IPS DF 6.9 (cell line): ENCODE results near the gene SRMS.

Experiments used
- DNase-seq: peaks from one replicate; pipeline ENCODE4 v3.0.0-alpha.2; 2013; ENCODE audit warnings: low read depth, low spot score
- H3K27ac ChIP-seq: one replicate; pipeline ENCODE4 v1.5.1; 2013; ENCODE audit warnings: low read length, control low read depth
- H3K27me3 ChIP-seq: 2 replicates; pipeline ENCODE4 v1.6.1; 2013; ENCODE audit warnings: mild to moderate bottlenecking, low read length; ENCODE audit not compliant: control insufficient read depth, insufficient read depth
- H3K36me3 ChIP-seq: 2 replicates; pipeline ENCODE4 v1.6.1; 2013; ENCODE audit warnings: low read length; ENCODE audit not compliant: control insufficient read depth, insufficient read depth
- H3K4me1 ChIP-seq: 2 replicates; pipeline ENCODE4 v1.6.1; 2013; ENCODE audit warnings: low read length; ENCODE audit not compliant: control insufficient read depth, insufficient read depth
- H3K4me3 ChIP-seq: 2 replicates; pipeline ENCODE4 v1.5.1; 2013; ENCODE audit warnings: mild to moderate bottlenecking, low read length
- H3K9me3 ChIP-seq: 2 replicates; pipeline ENCODE4 v1.6.1; 2013; ENCODE audit warnings: low read length, inconsistent platforms; ENCODE audit not compliant: control insufficient read depth, insufficient read depth
- WGBS: extraction: QIAGEN DNeasy Blood & Tissue Kit; methylation state at CpG from one replicate; pipeline ENCODE4 v1.1.7; 2013; ENCODE audit warnings: mixed read lengths, missing lambda C conversion rate; ENCODE audit not compliant: insufficient read length, insufficient coverage; 5-methylcytosine and 5-hydroxymethylcytosine counted together

The SRMS gene

DNA sequence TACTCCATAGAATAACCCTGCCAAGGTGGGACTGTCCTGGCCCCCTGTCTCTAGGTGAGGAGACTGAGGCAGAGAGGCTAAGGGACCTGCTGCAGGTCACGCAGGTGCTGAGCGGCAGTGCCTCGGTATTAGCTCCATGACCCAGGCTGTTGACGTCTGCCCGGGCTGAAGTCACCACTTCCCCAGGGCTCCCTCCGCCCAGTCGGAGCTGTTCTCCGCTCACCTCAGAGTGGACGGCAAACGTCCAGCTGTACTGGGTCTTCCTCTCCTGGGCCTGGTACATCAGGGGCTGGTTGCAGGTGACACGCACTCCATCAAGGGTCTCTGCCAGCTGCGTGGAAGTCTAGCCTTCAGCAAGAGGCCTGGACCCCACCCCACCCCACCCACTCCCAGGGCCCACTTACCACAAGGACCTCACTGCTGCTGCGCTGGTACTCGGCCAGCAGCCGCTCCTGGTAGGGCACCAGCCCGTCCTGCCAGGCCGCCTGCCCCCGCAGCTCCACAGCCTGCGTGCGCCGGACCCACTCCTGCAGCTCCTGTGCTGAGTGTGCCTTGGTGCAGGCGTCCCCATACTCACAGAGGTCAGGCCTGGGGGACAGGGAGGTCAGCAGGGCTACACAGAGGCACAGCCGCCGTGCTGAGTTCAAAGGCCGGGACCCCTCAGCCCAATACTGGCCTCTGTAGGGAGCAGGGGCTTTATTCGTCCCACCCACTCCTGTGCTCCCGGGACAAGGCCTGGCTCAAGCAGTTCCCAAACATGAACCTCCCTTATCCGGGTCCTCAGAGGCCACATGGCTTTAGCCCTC is 22.9 kb upstream of the SRMS start:
- Histone ChIP-seq H3K4me3 (no peak overlapping the region), H3K9me3 (no peaks in the 10 kb centered on the region), H3K27ac (no peak overlapping the region), H3K27me3 (no peaks in the 10 kb centered on the region), H3K4me1 (peaks cover 2% of the 10 kb centered on the region; the same call in 1 of the 2 replicates), H3K36me3 (peaks cover 11% of the 10 kb centered on the region; the same call in 1 of the 2 replicates)
- WGBS, result no CpG with 5 or more reads among the region's 28 CpGs
- no peak for DNase-seq

DNA sequence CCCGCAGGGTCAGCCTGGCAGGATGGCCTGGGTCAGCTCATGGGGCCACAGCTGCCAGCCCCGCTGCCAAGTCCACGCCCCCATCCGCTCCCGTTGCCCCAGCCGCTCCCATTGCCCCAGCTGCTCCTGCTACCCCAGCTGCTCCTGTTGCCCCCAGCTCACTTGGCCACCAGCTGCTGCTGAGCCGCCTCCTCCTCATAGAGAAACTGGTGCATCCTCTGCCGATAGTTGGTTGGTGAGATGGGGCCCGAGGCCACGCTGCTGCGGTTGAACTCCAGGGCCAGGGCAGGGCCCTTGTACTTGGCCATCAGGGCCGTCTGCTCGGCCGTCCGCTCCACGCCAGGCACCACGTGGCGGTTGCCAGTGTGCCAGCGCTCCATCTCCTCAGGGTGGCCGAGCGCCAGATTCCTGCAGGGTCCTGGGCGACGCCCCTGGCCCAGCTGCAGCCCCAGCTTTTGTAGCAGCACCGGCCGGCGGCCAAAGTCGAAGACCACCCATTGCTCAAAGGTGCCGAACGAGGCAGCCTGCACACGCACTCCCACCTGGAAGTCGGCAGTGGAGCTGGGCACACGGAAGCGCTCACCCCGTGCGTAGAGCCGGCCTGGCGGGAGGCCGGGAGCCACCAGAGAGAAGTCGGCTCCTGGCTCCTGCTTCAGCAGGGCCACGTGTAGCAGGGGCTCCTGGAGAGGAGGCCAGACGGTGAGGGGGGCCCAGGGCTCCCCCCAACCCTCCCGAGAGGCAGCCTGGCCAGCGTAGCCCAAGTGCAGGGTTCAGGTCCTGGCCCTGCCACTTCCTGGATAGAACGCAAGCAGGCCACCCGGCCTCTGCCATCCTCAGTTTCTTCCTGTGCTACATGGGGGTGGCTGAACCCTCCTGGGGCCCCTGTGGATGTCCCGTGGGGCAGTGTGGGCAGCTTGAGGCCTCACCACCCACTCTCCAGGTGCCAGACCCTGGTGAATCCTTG is 21.7 kb upstream of the SRMS start:
- no peaks in the 10 kb centered on the region for H3K9me3 ChIP-seq
- no peaks in the 10 kb centered on the region for H3K27me3 ChIP-seq
- peaks cover 14% of the 10 kb centered on the region; the same call in 1 of the 2 replicates for H3K36me3 ChIP-seq
- H3K27ac ChIP-seq, result no peak overlapping the region
- no peak for DNase-seq
- H3K4me3 ChIP-seq, result no peak overlapping the region
- WGBS, result no CpG with 5 or more reads among the region's 46 CpGs
- H3K4me1 ChIP-seq, result no peaks in the 10 kb centered on the region

DNA sequence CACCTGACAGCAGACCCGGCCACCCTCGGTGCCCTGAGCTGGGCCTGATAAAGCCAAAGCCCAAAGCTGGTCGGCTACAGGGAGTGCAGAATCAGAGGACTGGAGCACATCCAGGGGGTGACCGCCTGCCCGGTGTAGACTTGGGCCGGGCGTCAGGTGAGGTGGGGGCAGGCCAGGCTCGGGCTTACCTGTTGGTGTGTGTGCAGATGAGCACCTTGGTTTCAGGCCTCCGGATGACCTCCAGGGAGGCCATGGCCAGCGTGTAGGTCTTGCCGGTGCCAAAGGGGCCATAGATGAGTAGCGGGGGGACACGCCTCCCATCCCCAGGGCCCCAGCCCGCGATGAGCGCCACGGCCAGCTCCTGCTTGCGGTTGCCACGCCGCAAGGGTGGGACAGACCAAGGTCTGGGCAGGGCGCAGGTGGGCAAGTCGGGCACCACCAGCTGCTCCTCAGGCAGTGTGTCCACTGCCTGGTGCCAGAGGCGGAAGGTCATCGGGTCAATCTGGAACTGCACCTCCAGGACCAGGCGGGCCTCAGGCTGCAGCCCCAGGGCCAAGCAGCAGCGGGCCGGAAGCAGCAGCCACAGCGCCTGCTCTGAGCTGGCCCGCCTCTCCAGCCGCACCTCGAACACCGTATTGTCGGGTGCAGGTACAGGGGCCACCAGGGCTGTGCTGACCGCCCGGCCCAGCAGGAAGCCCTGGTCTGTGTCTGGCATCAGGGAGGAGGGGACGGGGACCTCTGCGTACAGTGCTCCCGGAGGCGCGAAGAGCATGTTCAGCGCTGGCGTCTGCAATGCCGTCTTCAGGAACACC is 20.8 kb upstream of the SRMS start:
- Histone ChIP-seq H3K27ac (no peak overlapping the region), H3K4me3 (no peak overlapping the region), H3K4me1 (no peaks in the 10 kb centered on the region), H3K9me3 (no peaks in the 10 kb centered on the region), H3K27me3 (no peaks in the 10 kb centered on the region), H3K36me3 (peaks cover 14% of the 10 kb centered on the region; the same call in 1 of the 2 replicates)
- WGBS, result no CpG with 5 or more reads among the region's 43 CpGs
- DNase-seq, result no peak

DNA sequence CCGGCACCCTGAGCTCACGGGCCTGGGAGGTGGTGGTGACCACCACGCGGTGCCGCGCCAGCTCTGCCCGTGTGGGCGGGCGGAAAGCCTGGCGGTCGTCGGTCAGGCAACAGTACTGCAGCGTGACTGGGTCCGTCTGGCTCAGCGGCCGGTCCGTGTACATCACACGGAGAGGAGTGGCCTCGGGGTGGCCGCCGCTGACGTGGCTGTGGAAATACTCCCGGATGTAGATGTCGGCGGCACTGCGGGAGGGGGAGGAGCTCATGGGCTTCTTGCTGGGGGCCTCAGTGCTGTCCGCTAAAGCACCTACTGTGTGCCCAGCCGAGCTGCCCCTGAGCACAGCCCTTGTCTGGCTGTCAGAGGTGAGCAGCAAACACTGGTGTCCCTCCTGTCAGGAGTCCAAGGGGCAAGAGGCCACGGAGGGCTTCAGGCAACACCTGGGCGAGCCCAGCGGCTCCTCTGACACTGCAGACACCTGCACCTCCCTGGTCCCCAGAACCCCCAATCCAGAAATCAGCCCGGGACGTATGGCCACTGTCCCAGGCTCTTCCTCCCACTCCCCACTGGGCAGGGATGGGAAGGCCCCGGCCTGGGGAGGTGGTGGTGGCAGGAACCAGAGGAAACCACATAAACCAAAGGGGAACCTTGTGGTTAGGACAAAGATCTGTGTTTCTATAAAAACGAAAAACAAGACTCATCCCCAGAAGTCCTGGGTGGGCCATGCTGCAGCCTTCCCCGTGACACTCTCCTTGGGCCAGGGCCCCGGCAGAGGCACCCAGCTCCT is 20.0 kb upstream of the SRMS start:
- Histone ChIP-seq H3K9me3 (no peaks in the 10 kb centered on the region), H3K27me3 (no peaks in the 10 kb centered on the region), H3K4me3 (no peak overlapping the region), H3K27ac (no peak overlapping the region), H3K36me3 (peaks cover 16% of the 10 kb centered on the region; the same call in 1 of the 2 replicates), H3K4me1 (no peaks in the 10 kb centered on the region)
- DNase-seq, result no peak
- no CpG with 5 or more reads among the region's 37 CpGs for WGBS

DNA sequence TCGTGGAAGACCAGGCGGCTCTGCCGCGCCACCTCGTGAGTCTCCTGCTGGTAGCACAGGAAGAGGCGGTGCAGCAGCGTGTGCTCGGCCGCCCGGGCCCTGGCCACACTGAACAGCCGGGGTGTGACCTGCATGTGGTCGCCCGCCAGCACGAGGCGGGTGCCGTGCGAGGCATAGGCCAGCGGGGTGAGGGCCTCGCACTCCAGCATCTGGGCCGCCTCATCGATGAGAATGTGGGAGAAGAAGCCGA is 19.5 kb upstream of the SRMS start:
- DNase-seq, result no peak
- WGBS, result no CpG with 5 or more reads among the region's 22 CpGs
- Histone ChIP-seq H3K4me1 (no peaks in the 10 kb centered on the region), H3K27ac (no peak overlapping the region), H3K9me3 (no peaks in the 10 kb centered on the region), H3K4me3 (no peak overlapping the region), H3K36me3 (peaks cover 15% of the 10 kb centered on the region; the same call in 1 of the 2 replicates), H3K27me3 (no peaks in the 10 kb centered on the region)

DNA sequence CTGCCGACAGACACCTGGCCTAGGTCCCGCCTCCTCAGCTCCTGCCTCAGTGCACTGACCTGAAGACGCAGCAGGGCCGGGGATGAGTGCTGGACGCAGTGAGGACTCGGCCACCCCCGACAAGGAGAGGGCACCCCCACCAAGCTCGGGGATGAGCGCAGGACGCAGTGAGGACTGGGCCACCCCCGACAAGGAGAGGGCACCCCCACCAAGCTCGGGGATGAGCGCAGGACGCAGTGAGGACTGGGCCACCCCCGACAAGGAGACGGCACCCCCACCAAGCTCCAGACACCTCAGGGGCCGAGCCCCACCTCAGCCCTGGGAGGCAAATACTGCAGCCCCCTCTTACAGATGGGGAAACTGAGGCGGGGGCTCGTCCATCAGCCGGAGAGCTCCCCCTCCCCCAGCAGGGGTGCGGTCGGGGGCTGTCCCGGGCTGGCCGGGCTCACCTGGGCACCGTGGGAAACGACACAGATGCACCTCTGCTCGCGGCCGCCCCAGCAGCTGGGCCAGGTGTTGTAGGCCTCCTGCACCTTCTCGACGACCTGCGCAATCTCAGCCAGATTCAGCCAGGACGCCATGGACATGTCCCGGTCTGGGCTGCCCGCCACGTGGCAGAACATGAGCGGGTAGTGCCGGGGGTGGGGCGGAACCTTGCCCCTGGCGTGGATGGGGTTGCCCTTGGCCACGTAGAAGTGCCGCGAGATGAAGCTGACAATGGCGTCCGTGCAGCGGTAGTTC is 19.0 kb upstream of the SRMS start:
- Histone ChIP-seq H3K36me3 (peaks cover 14% of the 10 kb centered on the region; the same call in 1 of the 2 replicates), H3K9me3 (no peaks in the 10 kb centered on the region), H3K4me3 (no peak overlapping the region), H3K27ac (no peak overlapping the region), H3K27me3 (no peaks in the 10 kb centered on the region), H3K4me1 (no peaks in the 10 kb centered on the region)
- WGBS, result no CpG with 5 or more reads among the region's 46 CpGs
- no peak for DNase-seq

DNA sequence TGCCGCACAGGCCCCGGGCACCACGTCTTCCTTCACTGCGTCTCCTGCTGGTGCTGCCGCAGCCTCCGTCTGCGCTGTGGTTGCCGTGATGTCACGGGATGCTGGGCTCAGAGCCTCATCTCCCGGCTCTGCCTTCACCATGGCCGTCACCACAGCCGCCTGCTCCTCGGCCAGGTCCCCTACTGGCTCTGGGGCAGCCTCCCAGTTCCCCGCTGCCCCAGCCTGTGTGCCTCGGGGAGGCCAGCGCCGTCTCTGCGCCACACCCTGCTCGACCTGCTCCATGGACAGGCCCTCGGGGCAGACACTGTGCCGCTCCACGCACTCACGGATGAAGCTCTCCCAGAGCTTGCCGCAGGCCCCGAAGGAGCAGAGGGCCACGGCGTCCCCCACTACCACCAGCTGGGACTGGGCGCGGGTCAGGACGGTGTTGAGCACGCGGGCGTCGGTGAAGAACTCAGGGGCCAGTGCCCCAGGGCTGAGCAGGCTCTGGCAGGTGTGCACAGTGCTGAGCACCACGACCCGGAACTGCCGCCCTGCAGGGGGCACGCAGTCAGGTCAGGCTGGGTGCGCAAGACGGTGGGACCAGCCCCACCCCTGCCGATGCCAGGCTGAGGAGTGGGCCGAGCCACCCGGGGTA is 18.3 kb upstream of the SRMS start:
- no peak overlapping the region for H3K27ac ChIP-seq
- no CpG with 5 or more reads among the region's 43 CpGs for WGBS
- no peak for DNase-seq
- H3K4me1 ChIP-seq, result no peaks in the 10 kb centered on the region
- no peak overlapping the region for H3K4me3 ChIP-seq
- H3K27me3 ChIP-seq, result no peaks in the 10 kb centered on the region
- H3K36me3 ChIP-seq, result peaks cover 14% of the 10 kb centered on the region; the same call in 1 of the 2 replicates
- H3K9me3 ChIP-seq, result no peaks in the 10 kb centered on the region

DNA sequence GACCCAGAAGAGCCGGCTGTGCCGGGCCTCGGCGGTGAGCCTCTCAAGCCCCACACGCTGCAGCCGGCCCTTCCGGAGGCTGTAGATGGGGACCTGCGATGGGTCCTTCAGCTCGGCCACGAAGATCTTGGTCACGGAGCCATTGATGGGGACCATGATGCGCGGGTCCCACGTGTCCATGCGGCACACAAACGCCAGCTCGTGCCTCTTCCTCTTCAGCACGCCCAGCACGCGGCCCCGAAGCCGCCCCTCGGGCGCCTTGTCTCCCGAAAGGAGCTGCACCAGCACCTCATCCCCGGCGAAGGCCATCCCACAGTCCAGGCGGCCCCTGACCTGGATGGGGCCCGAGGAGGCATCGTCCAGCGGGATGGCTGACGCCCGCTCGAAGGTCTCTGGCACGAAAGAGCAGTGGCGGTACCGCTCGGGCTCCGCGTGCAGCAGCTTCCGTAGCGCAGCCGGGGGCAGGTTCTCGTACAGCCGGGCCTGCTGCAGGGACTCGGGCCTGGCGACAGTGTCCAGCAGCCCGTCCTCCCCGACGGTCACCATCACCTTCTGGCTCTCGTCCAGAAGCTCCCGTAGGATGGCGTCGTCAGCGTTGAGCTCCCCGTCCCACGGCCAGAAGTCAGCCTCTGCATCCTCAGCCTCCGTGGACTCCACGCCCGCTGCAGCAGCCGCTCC is 17.6 kb upstream of the SRMS start:
- WGBS, result no CpG with 5 or more reads among the region's 61 CpGs

More for the DNA sequence above, 17.6 kb upstream of the SRMS start:
- Histone ChIP-seq H3K9me3 (no peaks in the 10 kb centered on the region), H3K4me1 (no peaks in the 10 kb centered on the region), H3K36me3 (peaks cover 17% of the 10 kb centered on the region; the same call in 1 of the 2 replicates), H3K4me3 (no peak overlapping the region), H3K27me3 (no peaks in the 10 kb centered on the region), H3K27ac (no peak overlapping the region)
- DNase-seq, result no peak
